Osteocyte (in vitro differentiated cells): ENCODE data around the gene DTWD2. TPM values are rescaled to one million over a fixed set of nuclear protein-coding genes. Genes with fewer than 3 reads are reported as not detected.
A peak's percentile ranks its signal among the peaks of the same experiment; 100 is the strongest.

Experiments
- DNase-seq: peaks from one replicate; pipeline ENCODE4 v3.0.0; 2021; ENCODE audit warnings: mixed read lengths; ENCODE audit not compliant: unreplicated experiment; ENCODE audit errors: extremely low spot score
- H3K27ac Mint-ChIP-seq: one replicate; pipeline ENCODE4 v1.8.0; 2021; ENCODE audit warnings: mild to moderate bottlenecking, mixed read lengths; ENCODE audit not compliant: unreplicated experiment
- H3K27me3 Mint-ChIP-seq: one replicate; pipeline ENCODE4 v1.8.0; 2021; ENCODE audit warnings: mixed read lengths; ENCODE audit not compliant: unreplicated experiment
- H3K36me3 Mint-ChIP-seq: one replicate; pipeline ENCODE4 v1.8.0; 2021; ENCODE audit warnings: mixed read lengths; ENCODE audit not compliant: unreplicated experiment
- H3K4me1 Mint-ChIP-seq: one replicate; pipeline ENCODE4 v1.8.0; 2021; ENCODE audit warnings: mixed read lengths; ENCODE audit not compliant: unreplicated experiment
- H3K4me3 Mint-ChIP-seq: one replicate; pipeline ENCODE4 v1.8.0; 2021; ENCODE audit warnings: mild to moderate bottlenecking, moderate library complexity, mixed read lengths; ENCODE audit not compliant: unreplicated experiment
- H3K9me3 Mint-ChIP-seq: one replicate; pipeline ENCODE4 v1.8.0; 2021; ENCODE audit warnings: mixed read lengths; ENCODE audit not compliant: unreplicated experiment
- CTCF ChIP-seq: fragments of 200-600 bp; sonication (generic); IDR thresholded peaks from 2 replicates; pipeline ENCODE4 v1.5.0; 2021; ENCODE audit warnings: antibody characterized with exemption, mild to moderate bottlenecking, moderate library complexity
- microRNA-seq: library from miRNA; unstranded; fragments of <30 nt; microRNA quantifications from one replicate; pipeline ENCODE4 v1.1.0, GENCODE V29; 2020; ENCODE audit not compliant: unreplicated experiment
- total RNA-seq: library from RNA; stranded (reverse); gene quantifications from 2 replicates; pipeline ENCODE4 v1.2.1, GENCODE V29; 2021

DTWD2 gene
- total RNA-seq, 1 donor from 2014 or later = 5.8 TPM

GRCh38 chr5:118793652-118794051 is 194.7 kb downstream of the DTWD2 start:
- Mint-ChIP-seq H3K27me3 (no peaks in the 10 kb centered on the region), H3K4me3 (no peak overlapping the region), H3K9me3 (no peaks in the 10 kb centered on the region), H3K4me1 (peaks cover 9% of the 10 kb centered on the region), H3K27ac (no peak overlapping the region), H3K36me3 (no peaks in the 10 kb centered on the region)
- TF ChIP-seq CTCF = no peak
- no peak for DNase-seq

GRCh38 chr5:118793091-118793490 is 195.3 kb downstream of the DTWD2 start:
- no peak for TF ChIP-seq CTCF
- no peak overlapping the region for H3K4me3 Mint-ChIP-seq
- H3K9me3 Mint-ChIP-seq = no peaks in the 10 kb centered on the region

GRCh38 chr5:118791926-118792734 is 196.2 kb downstream of the DTWD2 start:
- Mint-ChIP-seq H3K27me3 (peaks cover 3% of the 10 kb centered on the region), H3K27ac (peak overlapping the region; percentile 76), H3K9me3 (no peaks in the 10 kb centered on the region), H3K36me3 (no peaks in the 10 kb centered on the region), H3K4me1 (peaks cover 9% of the 10 kb centered on the region), H3K4me3 (peak overlapping the region; percentile 66)
- no peak for DNase-seq
- peak; percentile 93 for TF ChIP-seq CTCF

More at GRCh38 chr5:118793091-118793490, 195.3 kb downstream of the DTWD2 start:
- Mint-ChIP-seq H3K4me1 (peaks cover 9% of the 10 kb centered on the region), H3K27me3 (peaks cover 3% of the 10 kb centered on the region), H3K36me3 (no peaks in the 10 kb centered on the region), H3K27ac (no peak overlapping the region)
- no peak for DNase-seq

- H3K27ac Mint-ChIP-seq = no peak overlapping the region
- peaks cover 3% of the 10 kb centered on the region for H3K27me3 Mint-ChIP-seq
- DNase-seq = no peak
- H3K4me3 Mint-ChIP-seq = no peak overlapping the region
- H3K4me1 Mint-ChIP-seq = peaks cover 9% of the 10 kb centered on the region
- no peak for TF ChIP-seq CTCF
- no peaks in the 10 kb centered on the region for H3K36me3 Mint-ChIP-seq
- H3K9me3 Mint-ChIP-seq = no peaks in the 10 kb centered on the region
Measured at GRCh38 chr5:118789366-118789765, 199.0 kb downstream of the DTWD2 start.

- no peak overlapping the region for H3K27ac Mint-ChIP-seq
- no peak for DNase-seq
- H3K9me3 Mint-ChIP-seq = no peaks in the 10 kb centered on the region
- H3K36me3 Mint-ChIP-seq = no peaks in the 10 kb centered on the region
- H3K4me3 Mint-ChIP-seq = no peak overlapping the region
- peaks cover 3% of the 10 kb centered on the region for H3K27me3 Mint-ChIP-seq
- peaks cover 9% of the 10 kb centered on the region for H3K4me1 Mint-ChIP-seq
- TF ChIP-seq CTCF = no peak
Measured at GRCh38 chr5:118788351-118788750, 200.0 kb downstream of the DTWD2 start.

Small RNAs within 50 kb of the gene (microRNA-seq; reads per million reads assigned to microRNA genes)
- gene MIR1244-2 = not detected

Other genes with a start within 250 kb of the DTWD2 start
- 37.3 and 38.2 TPM in 2 replicates for gene DMXL1, start 82.5 kb upstream of the DTWD2 start, total RNA-seq